MV-4-11 (cell line): ENCODE measurements around the gene KRTAP5-3.

Experiments used
- DNase-seq: peaks from one replicate; lab custom pipeline; 2025; lab: John Stamatoyannopoulos, UW

KRTAP5-3 gene

DNA sequence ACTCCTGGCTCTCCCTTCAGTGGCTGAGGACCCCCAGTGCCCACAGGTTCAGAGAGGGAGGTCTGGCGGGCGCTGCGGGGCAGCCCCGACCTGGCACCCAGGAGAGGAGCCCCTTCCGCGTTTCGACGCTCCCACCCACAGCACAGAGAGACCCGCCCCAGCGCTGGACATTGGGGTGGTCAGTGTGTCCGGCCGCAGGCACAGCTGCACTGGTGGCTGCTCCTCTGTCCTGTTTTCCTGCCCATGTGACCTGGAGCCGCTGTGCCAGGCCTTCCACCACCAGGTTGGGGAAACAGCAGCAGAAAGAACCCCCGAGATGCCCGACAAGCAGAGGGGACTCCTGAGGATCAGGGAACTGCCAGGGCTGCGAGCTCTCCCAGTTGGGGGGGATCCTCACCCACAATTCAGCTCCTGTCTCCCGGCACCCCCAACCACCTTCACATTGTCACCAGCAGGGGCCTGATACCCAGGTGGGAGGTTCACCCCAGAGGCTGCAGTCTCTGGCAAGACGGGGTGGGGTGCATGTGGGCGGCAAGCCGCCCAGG, 35.0 kb upstream of the KRTAP5-3 start:
- no peak for DNase-seq

DNA sequence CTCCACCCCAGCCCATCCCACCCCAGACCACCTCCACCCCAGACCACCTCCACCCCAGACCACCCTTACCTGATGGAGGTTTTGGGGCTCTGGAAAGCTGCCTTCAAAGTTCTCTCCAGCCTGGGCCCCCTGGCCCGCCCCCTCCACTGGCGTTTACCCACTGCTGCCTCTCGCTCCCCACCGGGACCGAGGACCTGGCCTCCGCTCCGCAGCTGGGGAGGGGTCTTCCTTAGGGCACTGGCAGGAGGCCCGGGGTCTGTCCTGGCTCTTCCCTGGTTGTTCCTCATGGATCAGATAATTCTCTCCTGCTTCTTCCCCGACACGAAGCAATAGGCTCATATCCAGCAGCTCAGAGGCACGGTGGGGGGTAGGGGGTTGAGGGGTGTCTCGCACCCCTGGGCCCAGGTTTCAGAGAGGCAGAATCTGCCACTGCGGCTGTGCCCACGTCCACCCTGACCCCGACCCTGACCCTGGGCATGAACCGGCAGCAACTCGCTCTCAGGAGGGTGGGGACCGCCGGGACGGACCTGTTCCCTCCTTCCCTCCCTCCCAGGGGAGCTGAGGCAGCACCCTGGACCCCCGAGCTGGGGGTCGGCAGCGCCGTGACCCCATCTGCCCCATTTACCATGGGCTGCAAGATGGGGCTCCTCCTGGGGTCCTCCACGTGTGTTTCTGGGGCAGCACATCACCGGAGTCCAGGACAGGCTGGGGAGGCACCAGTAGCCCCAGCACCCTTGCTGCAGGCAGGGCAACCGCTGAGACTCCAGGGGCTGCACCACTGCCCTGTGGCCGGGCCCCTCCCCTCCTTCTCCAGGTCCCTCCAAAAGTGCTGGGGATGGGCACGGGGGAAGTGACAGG, 34.3 kb upstream of the KRTAP5-3 start:
- DNase-seq: no peak

DNA sequence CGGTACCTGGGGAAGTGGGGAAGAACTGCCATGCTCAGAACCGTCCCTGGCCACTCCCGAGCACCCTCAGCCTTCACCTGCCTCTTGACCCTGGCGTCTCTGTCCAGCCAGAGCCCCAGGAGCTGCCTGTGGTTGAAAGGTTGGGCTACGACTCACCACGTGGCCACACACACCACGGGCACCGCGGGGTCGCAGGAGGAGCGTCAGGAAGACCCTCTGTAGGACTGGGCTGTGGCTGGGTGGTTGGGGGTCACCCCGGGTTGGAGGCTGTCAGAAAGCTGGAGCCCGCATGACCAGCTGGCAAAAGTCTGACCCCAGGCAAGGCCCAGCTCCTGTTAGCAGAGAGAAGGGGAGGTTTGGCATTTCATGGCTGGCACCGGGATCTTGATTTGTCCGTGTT, 32.8 kb upstream of the KRTAP5-3 start:
- DNase-seq: no peak

DNA sequence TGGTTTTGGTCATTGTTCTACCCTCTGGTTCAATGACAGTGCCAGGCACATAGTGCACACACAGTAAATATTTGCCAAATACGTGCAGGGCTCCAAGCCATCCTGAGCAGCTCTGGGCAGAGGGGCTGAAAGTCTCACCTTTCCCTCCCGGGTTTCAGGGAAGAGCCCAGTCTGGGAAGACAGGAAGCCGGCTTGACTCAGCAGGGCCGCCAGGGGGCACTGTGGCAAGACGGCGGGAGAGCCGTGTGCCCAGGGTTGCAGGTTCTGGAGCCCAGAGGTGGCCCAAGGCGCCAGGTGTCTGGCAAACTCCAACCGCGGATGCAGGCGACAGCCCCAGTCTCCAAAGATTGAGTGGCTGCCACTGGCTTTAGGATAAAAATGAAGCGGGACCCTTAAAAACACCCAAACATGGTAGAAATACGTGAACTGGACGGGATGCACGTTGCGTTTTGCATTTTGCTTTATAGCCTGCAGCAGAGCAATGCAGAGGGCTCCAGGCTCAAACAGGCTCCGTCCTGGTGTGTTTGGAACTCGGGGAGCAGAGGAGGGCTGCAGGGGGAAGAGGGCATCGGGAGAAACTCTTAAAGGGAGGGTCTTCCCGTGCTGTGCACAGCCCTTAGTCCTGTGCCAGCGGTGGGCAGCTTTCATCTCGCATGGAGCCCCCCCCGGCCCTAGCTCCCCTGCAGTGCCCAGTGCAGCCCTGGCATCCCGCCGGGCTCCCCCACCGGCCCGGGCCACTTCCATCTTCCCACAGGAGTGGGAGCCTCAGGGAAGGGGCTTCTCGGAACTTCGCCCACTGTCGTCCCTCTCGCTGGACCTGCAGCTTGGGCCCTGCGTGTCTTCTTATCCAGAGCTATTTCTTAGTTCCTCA, 32.0 kb upstream of the KRTAP5-3 start:
- no peak for DNase-seq

DNA sequence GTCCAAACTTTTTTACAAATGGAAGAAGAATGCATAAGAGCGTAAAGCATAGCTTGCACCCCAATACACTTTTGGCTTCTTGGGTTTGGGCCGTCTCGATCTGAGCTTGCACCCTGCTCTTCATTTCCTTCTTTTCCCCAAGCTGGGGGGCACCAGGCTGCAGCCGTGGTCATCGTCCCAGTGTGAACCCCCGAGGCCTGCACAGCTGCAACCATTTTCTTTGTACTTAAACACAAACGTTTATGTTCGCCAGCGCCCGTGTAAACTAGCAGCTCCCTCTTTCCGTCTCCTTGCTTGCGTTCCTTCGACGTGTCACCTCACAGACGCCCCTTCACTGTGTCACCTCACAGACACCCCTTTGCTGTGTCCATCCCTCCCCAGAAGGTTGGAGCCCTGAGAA, 31.4 kb upstream of the KRTAP5-3 start:
- DNase-seq: no peak

DNA sequence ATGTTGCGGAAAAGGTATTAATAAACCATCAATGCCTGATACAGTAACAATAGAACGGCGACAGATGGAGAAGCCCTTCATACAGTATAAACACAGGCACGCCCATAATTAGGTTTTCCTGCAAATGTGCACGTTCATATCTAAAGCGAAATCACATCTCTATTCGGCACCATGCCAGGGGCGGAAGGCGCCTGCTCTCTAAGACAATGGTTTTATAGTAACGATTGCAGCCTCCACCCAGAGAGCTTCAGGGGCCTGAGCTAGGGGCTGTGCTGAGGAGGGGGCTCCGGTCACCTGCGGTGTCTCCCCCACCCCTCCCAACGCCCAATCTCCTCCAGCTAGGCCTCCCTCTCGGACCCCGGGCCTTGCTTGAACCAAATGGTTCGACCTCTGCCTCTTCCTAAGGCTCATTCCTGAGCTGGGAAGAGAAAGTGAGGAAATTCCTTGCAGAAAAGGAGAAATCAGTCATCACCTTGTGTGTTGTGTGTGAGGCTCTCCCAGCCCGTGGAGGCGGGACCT, 30.9 kb upstream of the KRTAP5-3 start:
- no peak for DNase-seq

DNA sequence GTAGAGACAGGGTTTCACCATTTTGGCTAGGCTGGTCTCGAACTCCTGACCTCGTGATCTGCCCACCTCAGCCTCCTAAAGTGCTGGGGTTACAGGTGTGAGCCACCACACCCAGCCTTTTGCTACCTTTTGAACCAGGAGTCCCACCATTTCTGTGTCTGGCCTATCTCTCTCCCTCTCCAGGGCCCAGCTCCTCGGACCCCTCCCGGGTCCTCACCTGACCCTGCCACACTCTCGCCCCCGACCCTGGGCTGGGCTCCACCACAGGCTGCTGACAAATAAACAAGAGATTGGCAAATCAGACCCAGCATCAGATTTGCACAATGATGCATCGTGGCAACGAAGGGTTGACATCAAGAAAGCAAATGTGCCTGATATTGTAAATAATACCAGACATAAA, 30.1 kb upstream of the KRTAP5-3 start:
- no peak for DNase-seq

GRCh38 chr11:1637628-1638027, 29.4 kb upstream of the KRTAP5-3 start:
- no peak for DNase-seq

- no peak for DNase-seq
Measured at GRCh38 chr11:1636291-1636950, 28.2 kb upstream of the KRTAP5-3 start.

- no peak for DNase-seq
Measured at GRCh38 chr11:1633864-1634263, 25.6 kb upstream of the KRTAP5-3 start.

DNA sequence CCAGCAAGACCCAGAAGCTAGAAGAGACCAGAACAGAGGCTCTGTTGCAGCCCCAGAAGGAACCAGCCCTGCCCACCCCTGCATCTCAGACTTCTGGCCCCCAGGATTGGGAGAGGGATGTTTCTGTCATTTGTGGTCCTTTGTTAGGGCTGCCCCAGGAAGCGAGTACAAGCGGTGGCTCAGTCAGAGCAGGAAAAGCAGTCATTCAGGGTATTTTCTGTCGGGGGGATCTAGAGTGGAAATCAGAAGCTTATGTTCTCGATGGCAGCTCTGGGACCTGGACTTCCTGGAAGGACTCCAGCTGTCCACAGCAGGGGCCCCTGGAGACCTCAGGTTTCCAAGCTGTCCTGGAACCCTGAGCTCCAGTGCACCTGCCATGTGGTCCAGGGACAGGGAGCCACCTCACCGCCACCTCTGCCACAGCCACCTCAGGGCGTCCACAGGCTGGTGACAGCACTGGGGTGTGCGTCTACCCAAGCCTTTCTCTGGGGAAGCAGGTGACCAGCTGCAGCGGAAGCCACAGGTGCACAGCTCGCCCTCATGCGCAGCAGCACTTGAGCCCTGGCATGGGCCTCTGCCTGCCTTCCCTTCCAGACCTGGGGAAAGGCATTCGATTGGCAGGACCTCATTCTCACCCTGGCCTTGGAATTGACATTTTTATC, 23.9 kb upstream of the KRTAP5-3 start:
- DNase-seq: no peak

GRCh38 chr11:1631066-1631568, 22.9 kb upstream of the KRTAP5-3 start:
- no peak for DNase-seq

GRCh38 chr11:1630271-1630670, 22.0 kb upstream of the KRTAP5-3 start:
- no peak for DNase-seq

GRCh38 chr11:1629326-1630185, 21.3 kb upstream of the KRTAP5-3 start, which contains the start of gene KRTAP5-5:
Gene KRTAP5-5, plus strand, starts transcription at chr11:1629775. Its CDS starts 66 bp downstream, at chr11:1629841.
- DNase-seq: no peak

DNA sequence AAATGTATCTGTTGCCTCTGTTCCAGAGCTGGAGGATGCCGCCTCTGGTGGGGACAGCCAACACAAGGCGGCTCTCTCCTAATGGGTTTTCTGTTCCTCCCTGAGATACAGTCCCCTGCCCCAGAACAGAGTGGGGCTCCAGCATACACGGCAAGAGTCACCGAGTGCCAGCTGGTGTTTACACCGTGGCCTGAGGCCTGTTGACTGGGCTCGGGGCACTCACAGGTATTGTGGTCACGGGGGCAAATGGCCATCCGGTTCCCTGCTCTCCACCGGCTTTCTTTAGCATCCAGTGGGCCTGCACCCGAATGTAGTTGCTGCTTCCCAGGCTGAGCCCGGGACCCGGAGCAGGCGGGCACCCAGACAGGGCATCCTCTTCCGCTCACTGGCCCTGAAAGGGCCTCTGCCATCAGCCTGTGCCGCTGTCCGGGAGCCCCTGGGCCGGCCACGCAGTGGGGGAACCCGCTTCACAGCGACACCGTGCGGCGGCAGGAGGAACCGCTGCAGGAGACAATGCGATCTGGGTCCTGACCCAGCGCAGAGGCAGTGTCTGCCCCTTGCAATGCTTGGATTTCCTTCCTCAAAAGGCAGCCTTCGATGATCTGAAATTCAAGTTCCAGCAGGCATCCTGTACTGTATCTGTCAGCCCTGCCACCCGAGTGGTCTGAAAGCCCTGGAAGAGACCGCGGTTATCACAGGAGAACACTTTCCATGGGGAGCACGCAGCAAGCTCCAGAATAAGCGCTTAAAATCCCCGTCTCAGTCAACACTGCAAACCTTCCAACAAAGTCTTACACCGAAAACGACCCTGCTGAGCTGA, 20.5 kb upstream of the KRTAP5-3 start:
- peak; percentile 7 for DNase-seq

DNA sequence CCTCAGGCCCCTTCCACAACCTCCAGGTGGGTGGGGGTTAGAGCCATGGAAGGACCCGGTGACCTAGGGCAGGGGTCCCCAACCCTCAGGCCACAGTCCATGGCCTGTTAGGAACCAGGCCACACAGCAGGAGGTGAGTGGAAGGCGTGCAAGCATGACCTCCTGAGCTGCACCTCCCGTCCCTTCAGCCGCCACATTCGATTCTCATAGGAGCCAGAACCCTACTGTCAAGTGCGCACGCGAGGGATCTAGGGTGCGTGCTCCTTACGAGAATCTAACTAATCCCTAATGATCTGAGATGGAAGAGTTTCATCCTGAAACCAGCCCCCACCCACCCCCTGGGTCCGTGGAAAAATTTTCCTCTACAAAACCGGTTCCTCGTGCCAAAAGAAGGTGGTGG, 17.3 kb upstream of the KRTAP5-3 start:
- DNase-seq: no peak

DNA sequence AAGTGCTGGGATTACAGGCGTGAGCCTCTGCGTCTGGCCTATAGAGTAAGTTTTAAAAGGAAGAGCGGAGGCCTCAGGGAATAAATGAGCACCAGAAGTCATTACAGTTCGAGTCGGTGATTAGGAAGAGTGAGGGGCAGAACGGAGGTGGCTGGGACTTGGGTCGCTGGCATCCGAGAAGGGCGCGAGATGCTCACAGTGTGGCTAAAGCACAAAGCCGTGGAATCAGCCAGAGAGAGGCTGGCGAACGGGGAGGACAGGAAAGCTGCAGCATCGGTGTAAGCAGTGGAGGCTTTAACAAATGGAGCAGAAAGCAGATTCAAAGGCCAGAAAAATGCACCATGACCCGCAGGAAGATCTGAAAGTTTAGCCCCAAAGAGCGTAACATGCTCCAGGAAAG, 16.4 kb upstream of the KRTAP5-3 start:
- DNase-seq: no peak

GRCh38 chr11:1623716-1624115, 15.5 kb upstream of the KRTAP5-3 start:
- no peak for DNase-seq

- DNase-seq: no peak
Measured at GRCh38 chr11:1622086-1622485, 13.8 kb upstream of the KRTAP5-3 start, which contains the start of gene KRTAP5-4. Gene KRTAP5-4, minus strand, starts transcription at chr11:1622138. Its CDS starts 45 bp downstream, at chr11:1622093.
